DND-41 (cell line): ENCODE results near the gene NRDC.
"Not testable (repeated sequence)": the region's sequence is repeated elsewhere in the genome, so short reads cannot be mapped to it uniquely, and the experiment has no call there.

ENCODE experiments used
- ATAC-seq: fragments of 200-7000 bp; cut with Tn5 transposase; 3 replicates; pipeline ENCODE4 v1.9.1; 2021; ENCODE audit warnings: low read depth; ENCODE audit not compliant: insufficient read depth
- DNase-seq: peaks from one replicate; pipeline ENCODE4 v3.0.0-alpha.2; 2020
- H2AFZ ChIP-seq: 2 replicates; pipeline ENCODE4 v1.6.0; 2012; ENCODE audit warnings: low read depth, low read length
- H3K27ac ChIP-seq: 2 replicates; pipeline ENCODE4 v1.5.1; 2012; ENCODE audit warnings: low read length, inconsistent platforms
- H3K27me3 ChIP-seq: fragments of 200-600 bp; sonication (generic); 2 replicates; pipeline ENCODE4 v1.6.0; 2012; ENCODE audit warnings: low read length, mild to moderate bottlenecking, inconsistent platforms; ENCODE audit not compliant: insufficient read depth, poor library complexity
- H3K36me3 ChIP-seq: 2 replicates; pipeline ENCODE4 v1.5.1; 2012; ENCODE audit warnings: low read length, inconsistent platforms; ENCODE audit not compliant: insufficient read depth
- H3K4me1 ChIP-seq: 2 replicates; pipeline ENCODE4 v1.5.1; 2012; ENCODE audit warnings: mild to moderate bottlenecking, low read length; ENCODE audit not compliant: insufficient read depth
- H3K4me2 ChIP-seq: 2 replicates; pipeline ENCODE4 v1.6.0; 2012; ENCODE audit warnings: mild to moderate bottlenecking, moderate library complexity, low read length, inconsistent platforms; ENCODE audit not compliant: insufficient read depth
- H3K4me3 ChIP-seq, 2 experiments: fragments of 200-600 bp in 1 of 2; shearing (Covaris generic) in 1 of 2; 2 replicates each; pipeline ENCODE4 v1.5.1; 2012 to 2016; ENCODE audit warnings: inconsistent platforms in 2 of 2, low read length in 2 of 2, mild to moderate bottlenecking in 2 of 2, low read depth in 1 of 2, moderate library complexity in 1 of 2
- H3K79me2 ChIP-seq: 2 replicates; pipeline ENCODE4 v1.6.0; 2012; ENCODE audit warnings: low read length, inconsistent platforms; ENCODE audit not compliant: insufficient read depth
- H3K9ac ChIP-seq: 2 replicates; pipeline ENCODE4 v1.6.0; 2012; ENCODE audit warnings: low read depth, mild to moderate bottlenecking, inconsistent platforms, low read length, moderate library complexity
- H3K9me3 ChIP-seq: 2 replicates; pipeline ENCODE4 v1.5.1; 2012; ENCODE audit warnings: low read length, moderate library complexity, mild to moderate bottlenecking, inconsistent platforms; ENCODE audit not compliant: insufficient read depth, severe bottlenecking
- H4K20me1 ChIP-seq: 2 replicates; pipeline ENCODE4 v1.6.0; 2012; ENCODE audit warnings: low read length; ENCODE audit not compliant: insufficient read depth
- EZH2 ChIP-seq: IDR thresholded peaks from 3 replicates; pipeline ENCODE4 v1.6.1; 2012; ENCODE audit warnings: borderline replicate concordance, low read depth, mild to moderate bottlenecking, moderate library complexity, low read length, inconsistent platforms; ENCODE audit not compliant: severe bottlenecking
- TF ChIP-seq, protein P1 (sequence below): IDR thresholded peaks from 2 replicates; pipeline ENCODE4 v1.5.1; 2012; ENCODE audit warnings: borderline replicate concordance, low read length, moderate library complexity, mild to moderate bottlenecking; ENCODE audit not compliant: poor library complexity, severe bottlenecking; ENCODE audit errors: extremely low read depth

NRDC gene

DNA sequence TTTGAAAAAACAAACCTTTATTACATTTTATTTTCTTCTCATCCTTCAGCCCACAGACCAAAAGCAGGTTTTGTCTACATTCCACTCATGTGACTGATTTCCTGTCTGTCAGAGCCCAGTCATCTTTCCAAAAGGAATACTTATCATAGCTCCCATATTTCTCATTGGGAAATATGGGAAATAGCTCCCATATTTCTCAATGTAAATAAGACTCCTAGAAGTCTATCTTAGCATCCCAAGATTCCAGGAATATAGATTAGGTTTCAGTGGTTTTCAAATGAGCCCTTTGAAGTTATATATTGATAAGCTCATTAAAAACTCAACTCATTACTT, 19.1 kb upstream of the NRDC start:
- Histone ChIP-seq H3K4me1 (peaks cover 3% of the 10 kb centered on the region; the same call in 1 of the 2 replicates), H3K27me3 (no peaks in the 10 kb centered on the region), H4K20me1 (no peaks in the 10 kb centered on the region), H3K36me3 (no peaks in the 10 kb centered on the region), H3K27ac (no peak overlapping the region), H3K79me2 (no peaks in the 10 kb centered on the region), H3K4me3 (no peak overlapping the region), H3K4me2 (no peak overlapping the region), H2AFZ (no peak overlapping the region), H3K9ac (no peak overlapping the region), H3K9me3 (no peaks in the 10 kb centered on the region)
- ATAC-seq (no peak), DNase-seq (no peak)
- no peak for TF ChIP-seq EZH2
- TF ChIP-seq, protein P1, sequence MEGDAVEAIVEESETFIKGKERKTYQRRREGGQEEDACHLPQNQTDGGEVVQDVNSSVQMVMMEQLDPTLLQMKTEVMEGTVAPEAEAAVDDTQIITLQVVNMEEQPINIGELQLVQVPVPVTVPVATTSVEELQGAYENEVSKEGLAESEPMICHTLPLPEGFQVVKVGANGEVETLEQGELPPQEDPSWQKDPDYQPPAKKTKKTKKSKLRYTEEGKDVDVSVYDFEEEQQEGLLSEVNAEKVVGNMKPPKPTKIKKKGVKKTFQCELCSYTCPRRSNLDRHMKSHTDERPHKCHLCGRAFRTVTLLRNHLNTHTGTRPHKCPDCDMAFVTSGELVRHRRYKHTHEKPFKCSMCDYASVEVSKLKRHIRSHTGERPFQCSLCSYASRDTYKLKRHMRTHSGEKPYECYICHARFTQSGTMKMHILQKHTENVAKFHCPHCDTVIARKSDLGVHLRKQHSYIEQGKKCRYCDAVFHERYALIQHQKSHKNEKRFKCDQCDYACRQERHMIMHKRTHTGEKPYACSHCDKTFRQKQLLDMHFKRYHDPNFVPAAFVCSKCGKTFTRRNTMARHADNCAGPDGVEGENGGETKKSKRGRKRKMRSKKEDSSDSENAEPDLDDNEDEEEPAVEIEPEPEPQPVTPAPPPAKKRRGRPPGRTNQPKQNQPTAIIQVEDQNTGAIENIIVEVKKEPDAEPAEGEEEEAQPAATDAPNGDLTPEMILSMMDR: no peak

DNA sequence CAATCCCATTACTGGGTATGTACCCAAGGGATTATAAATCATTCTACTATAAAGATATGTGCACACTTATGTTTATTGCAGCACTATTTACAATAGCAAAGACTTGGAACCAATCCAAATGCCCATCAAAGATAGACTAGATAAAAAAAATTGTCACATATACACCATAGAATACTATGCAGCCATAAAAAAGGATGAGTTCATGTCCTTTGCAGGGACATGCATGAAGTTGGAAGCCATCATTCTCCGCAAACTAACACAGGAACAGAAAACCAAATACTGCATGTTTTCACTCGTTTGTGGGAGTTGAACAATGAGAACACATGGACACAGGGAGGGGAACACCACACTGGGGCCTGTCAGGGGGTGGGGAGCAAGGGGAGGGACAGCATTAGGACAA, 16.2 kb upstream of the NRDC start:
- not testable (repeated sequence) for H4K20me1 ChIP-seq, H3K27me3 ChIP-seq, H3K36me3 ChIP-seq, H2AFZ ChIP-seq, H3K9ac ChIP-seq, DNase-seq, H3K27ac ChIP-seq, H3K4me3 ChIP-seq, H3K4me2 ChIP-seq, H3K9me3 ChIP-seq, H3K4me1 ChIP-seq, H3K79me2 ChIP-seq, ATAC-seq

DNA sequence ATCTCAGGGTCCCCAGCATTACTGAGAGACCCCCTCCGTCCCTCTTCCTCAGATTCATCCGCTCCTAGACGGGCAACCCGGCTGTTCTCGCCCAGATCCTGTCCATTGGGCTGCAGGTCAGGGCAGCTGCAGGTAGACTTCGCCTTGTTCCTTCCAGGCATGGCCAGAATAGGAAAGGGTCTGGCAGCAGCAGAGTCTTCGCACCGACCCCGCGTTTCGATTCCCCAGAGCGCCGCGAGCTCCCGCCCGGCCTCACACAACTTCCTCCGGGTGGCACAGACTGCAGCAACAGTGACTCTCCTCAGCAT, 265 bp downstream of the NRDC start:
- TF ChIP-seq, protein P1: peak; percentile 3
- no peak for TF ChIP-seq EZH2
- Histone ChIP-seq H3K79me2 (peaks cover 56% of the 10 kb centered on the region), H3K4me1 (peaks cover 49% of the 10 kb centered on the region), H3K27ac (peak overlapping the region; percentile 87), H3K36me3 (peaks cover 6% of the 10 kb centered on the region), H3K4me3 (peak overlapping the region; percentile 82 to 91), H3K9me3 (no peaks in the 10 kb centered on the region), H2AFZ (peak overlapping the region; percentile 78), H3K27me3 (no peaks in the 10 kb centered on the region), H3K4me2 (peak overlapping the region; percentile 95), H4K20me1 (peaks cover 17% of the 10 kb centered on the region; the same call in 1 of the 2 replicates), H3K9ac (peak overlapping the region; percentile 83)
- DNase-seq (no peak), ATAC-seq (peak; percentile 41)

DNA sequence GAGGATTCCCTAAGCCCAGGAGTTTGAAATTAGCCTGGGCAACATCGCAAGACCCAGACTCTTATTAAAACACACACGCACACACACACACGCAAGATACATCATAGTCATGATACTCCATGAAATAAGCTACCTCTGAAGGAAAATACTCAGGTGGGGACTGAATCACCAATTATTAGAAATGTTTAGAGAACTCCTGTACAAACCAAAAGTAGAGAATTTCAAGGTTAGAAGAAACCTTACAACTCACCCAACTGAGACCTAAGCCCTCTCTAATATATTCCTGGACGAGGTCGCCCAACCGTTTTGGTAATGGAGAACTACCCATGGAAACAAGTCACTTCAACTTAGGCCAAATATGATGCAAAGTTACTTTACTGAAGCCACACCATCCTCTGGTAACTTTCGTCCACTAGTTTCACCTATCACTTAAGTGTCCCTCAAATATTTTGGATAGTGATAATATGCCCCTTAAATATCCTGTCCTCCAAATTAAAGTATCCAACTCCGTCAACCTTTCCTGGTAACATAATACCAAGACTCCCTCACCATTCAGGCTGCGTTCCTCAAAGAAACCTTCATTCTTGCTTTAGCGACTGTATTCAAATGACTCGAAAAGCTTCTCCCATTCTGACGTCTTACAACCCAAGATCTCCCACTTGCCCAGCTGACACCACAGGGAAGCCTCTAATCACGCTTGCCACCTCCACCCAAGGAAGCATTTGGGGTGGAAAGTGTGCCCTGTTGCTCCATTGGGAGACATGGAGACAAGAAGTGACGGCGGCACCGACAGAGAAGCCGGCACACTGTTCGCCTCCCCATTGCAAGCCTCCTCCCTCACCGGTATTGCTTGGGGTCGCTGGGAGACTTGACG, 856 bp downstream of the NRDC start:
- DNase-seq: no peak
- ATAC-seq: no peak; the same call in 2 of the 3 replicates
- Histone ChIP-seq H4K20me1 (peaks cover 17% of the 10 kb centered on the region; the same call in 1 of the 2 replicates), H3K4me2 (peak overlapping the region; percentile 95), H3K4me1 (peaks cover 55% of the 10 kb centered on the region), H3K9ac (peak overlapping the region; percentile 83), H3K9me3 (no peaks in the 10 kb centered on the region), H3K27me3 (no peaks in the 10 kb centered on the region), H3K4me3 (peak overlapping the region; percentile 82 to 91), H3K36me3 (peaks cover 11% of the 10 kb centered on the region), H3K79me2 (peaks cover 62% of the 10 kb centered on the region), H2AFZ (peak overlapping the region; percentile 78), H3K27ac (peak overlapping the region; percentile 87)
- no peak for TF ChIP-seq EZH2
- TF ChIP-seq, protein P1: no peak
